Measurements from ENCODE around the gene RAB44. TPM values are rescaled to one million over a fixed set of nuclear protein-coding genes. Genes with fewer than 3 reads are reported as not detected.

The RAB44 gene
- total and polyA plus RNA-seq, 4 experiments from 2014 or later, result not detected

- no peaks in the 10 kb centered on the region for H3K27me3 ChIP-seq (ENCODE audit: insufficient read depth, low read length)
- Mint-ChIP-seq H3K9me3 (peaks cover 0 to 18% (median 5%) of the 10 kb centered on the region in 8 donors), H3K4me1 (peaks cover 45 to 68% (median 57%) of the 10 kb centered on the region in 4 donors), H3K4me3 (peak overlapping the region in 1 of 8 donors; percentile 13), H3K36me3 (peaks cover 0 to 8% of the 10 kb centered on the region in 2 donors), H3K27ac (peak overlapping the region; percentile 4 to 97 (median 85)), H3K27me3 (no peaks in the 10 kb centered on the region)
- no peaks in the 10 kb centered on the region for H3K9me3 ChIP-seq (ENCODE audit: control insufficient read depth in 1 of 2, low read length in 2 of 2)
- H3K4me1 ChIP-seq (ENCODE audit: insufficient read depth, low read length), result peaks cover 63% of the 10 kb centered on the region
- H3K36me3 ChIP-seq (ENCODE audit: insufficient read depth, low read length), result no peaks in the 10 kb centered on the region
- H3K27ac ChIP-seq (ENCODE audit: low read depth, low read length), result peak overlapping the region; percentile 45
- intact Hi-C loops (cut with micrococcal nuclease), result no loop called here
- CTCF ChIA-PET (ENCODE audit: partially characterized antibody), result interaction anchor here (0.6 to 9.0 kb wide), 10 partner anchors 8 to 357 kb away, joined by 3 to 108 read pairs (median 4); no protein-coding TSS in a partner anchor
- DNase-seq, result no peak
- no peak overlapping the region for H3K4me3 ChIP-seq (ENCODE audit: low read length in 2 of 2)
- POLR2A ChIA-PET (ENCODE audit: partially characterized antibody), result interaction anchor here (0.7 to 1.3 kb wide), 2 partner anchors 9 to 74 kb away, joined by 3 read pairs; partner anchors contain the start of gene CDKN1A
Measured at GRCh38 chr6:36752886-36753506, 55.4 kb downstream of the RAB44 start.

GRCh38 chr6:36753671-36754405, 56.2 kb downstream of the RAB44 start:
- intact Hi-C loops (cut with micrococcal nuclease), result no loop called here
- no peaks in the 10 kb centered on the region for H3K27me3 ChIP-seq (ENCODE audit: insufficient read depth, low read length)
- Mint-ChIP-seq H3K4me1 (peaks cover 50 to 76% (median 62%) of the 10 kb centered on the region in 4 donors), H3K27ac (peak overlapping the region; percentile 85 to 98 (median 95)), H3K4me3 (peak overlapping the region in 4 of 8 donors; percentile 9 to 50 (median 47)), H3K9me3 (peaks cover 0 to 13% (median 2%) of the 10 kb centered on the region in 8 donors), H3K36me3 (peaks cover 0 to 8% of the 10 kb centered on the region in 2 donors), H3K27me3 (no peaks in the 10 kb centered on the region)
- H3K36me3 ChIP-seq (ENCODE audit: insufficient read depth, low read length), result no peaks in the 10 kb centered on the region
- peak overlapping the region; percentile 76 for H3K27ac ChIP-seq (ENCODE audit: low read depth, low read length)
- no peaks in the 10 kb centered on the region for H3K9me3 ChIP-seq (ENCODE audit: control insufficient read depth in 1 of 2, low read length in 2 of 2)
- no peak for DNase-seq
- H3K4me1 ChIP-seq (ENCODE audit: insufficient read depth, low read length), result peaks cover 67% of the 10 kb centered on the region
- H3K4me3 ChIP-seq (ENCODE audit: low read length in 2 of 2), result no peak overlapping the region
- ChIA-PET CTCF (ENCODE audit: partially characterized antibody) (interaction anchor here (0.9 to 9.0 kb wide), 8 partner anchors 8 to 139 kb away, joined by 3 to 108 read pairs (median 7); no protein-coding TSS in a partner anchor), POLR2A (ENCODE audit: partially characterized antibody) (interaction anchor here (1.3 to 2.6 kb wide), 3 partner anchors 16 to 75 kb away, joined by 3 to 7 read pairs (median 4); partner anchors contain the start of gene CDKN1A)

- intact Hi-C loops (cut with micrococcal nuclease), result loop anchor here (5.0 kb wide), 2 partner anchors 33 to 313 kb away; partner anchors contain the start of genes KCTD20 and PXT1
- Histone ChIP-seq H3K36me3 (ENCODE audit: insufficient read depth, low read length) (no peaks in the 10 kb centered on the region), H3K27me3 (ENCODE audit: insufficient read depth, low read length) (no peaks in the 10 kb centered on the region), H3K4me3 (ENCODE audit: low read length in 2 of 2) (no peak overlapping the region), H3K27ac (ENCODE audit: low read depth, low read length) (peak overlapping the region; percentile 76), H3K9me3 (ENCODE audit: control insufficient read depth in 1 of 2, low read length in 2 of 2) (no peaks in the 10 kb centered on the region), H3K4me1 (ENCODE audit: insufficient read depth, low read length) (peaks cover 69% of the 10 kb centered on the region)
- Mint-ChIP-seq H3K4me1 (peaks cover 52 to 83% (median 67%) of the 10 kb centered on the region in 4 donors), H3K9me3 (peaks cover 0 to 6% (median 0%) of the 10 kb centered on the region in 8 donors), H3K27me3 (no peaks in the 10 kb centered on the region), H3K27ac (peak overlapping the region; percentile 89 to 98 (median 97)), H3K36me3 (no peaks in the 10 kb centered on the region), H3K4me3 (peak overlapping the region in 7 of 8 donors; percentile 65 to 85 (median 77))
- DNase-seq, result no peak
- ChIA-PET POLR2A (ENCODE audit: partially characterized antibody) (interaction anchor here (0.9 to 2.6 kb wide), 6 partner anchors 14 to 146 kb away, joined by 3 to 7 read pairs (median 4); partner anchors contain the start of gene CDKN1A), CTCF (ENCODE audit: partially characterized antibody) (interaction anchor here (1.0 to 9.0 kb wide), 9 partner anchors 9 to 139 kb away, joined by 3 to 108 read pairs (median 6); no protein-coding TSS in a partner anchor)
Measured at GRCh38 chr6:36754582-36755434, 57.2 kb downstream of the RAB44 start.

GRCh38 chr6:36755435-36756348, 58.1 kb downstream of the RAB44 start:
- ChIA-PET POLR2A (ENCODE audit: partially characterized antibody) (interaction anchor here (0.5 to 2.6 kb wide), 8 partner anchors 13 to 306 kb away, joined by 3 to 7 read pairs (median 4); partner anchors contain the start of gene CDKN1A), CTCF (ENCODE audit: partially characterized antibody) (interaction anchor here (1.0 to 9.0 kb wide), 9 partner anchors 10 to 140 kb away, joined by 3 to 108 read pairs (median 6); no protein-coding TSS in a partner anchor)
- intact Hi-C loops (cut with micrococcal nuclease), result loop anchor here (5.0 kb wide), 2 partner anchors 33 to 313 kb away; partner anchors contain the start of genes KCTD20 and PXT1
- Mint-ChIP-seq H3K36me3 (no peaks in the 10 kb centered on the region), H3K27me3 (no peaks in the 10 kb centered on the region), H3K27ac (peak overlapping the region; percentile 89 to 98 (median 97)), H3K9me3 (no peaks in the 10 kb centered on the region), H3K4me3 (peak overlapping the region; percentile 37 to 85 (median 76)), H3K4me1 (peaks cover 52 to 83% (median 67%) of the 10 kb centered on the region in 4 donors)
- Histone ChIP-seq H3K36me3 (ENCODE audit: insufficient read depth, low read length) (no peaks in the 10 kb centered on the region), H3K4me1 (ENCODE audit: insufficient read depth, low read length) (peaks cover 69% of the 10 kb centered on the region), H3K4me3 (ENCODE audit: low read length in 2 of 2) (peak overlapping the region in 1 of 2 donors; percentile 0), H3K27ac (ENCODE audit: low read depth, low read length) (peak overlapping the region; percentile 76), H3K9me3 (ENCODE audit: control insufficient read depth in 1 of 2, low read length in 2 of 2) (no peaks in the 10 kb centered on the region), H3K27me3 (ENCODE audit: insufficient read depth, low read length) (no peaks in the 10 kb centered on the region)
- peak; percentile 76 to 97 (median 79) for DNase-seq

GRCh38 chr6:36756786-36757185, 59.2 kb downstream of the RAB44 start:
- Mint-ChIP-seq H3K4me1 (peaks cover 49 to 75% (median 62%) of the 10 kb centered on the region in 4 donors), H3K27ac (peak overlapping the region; percentile 89 to 98 (median 97)), H3K9me3 (no peaks in the 10 kb centered on the region), H3K36me3 (no peaks in the 10 kb centered on the region), H3K4me3 (peak overlapping the region in 7 of 8 donors; percentile 45 to 85 (median 77)), H3K27me3 (no peaks in the 10 kb centered on the region)
- peak overlapping the region; percentile 76 for H3K27ac ChIP-seq (ENCODE audit: low read depth, low read length)
- intact Hi-C loops (cut with micrococcal nuclease), result loop anchor here (5.0 kb wide), 2 partner anchors 34 to 314 kb away; partner anchors contain the start of genes KCTD20 and PXT1
- no peak for DNase-seq
- no peaks in the 10 kb centered on the region for H3K36me3 ChIP-seq (ENCODE audit: insufficient read depth, low read length)
- ChIA-PET POLR2A (ENCODE audit: partially characterized antibody) (interaction anchor here (1.9 kb wide), 1 partner anchor 77 kb away, joined by 6 read pairs; no protein-coding TSS in a partner anchor), CTCF (ENCODE audit: partially characterized antibody) (interaction anchor here (3.1 to 16.6 kb wide), 3 partner anchors 11 to 141 kb away, joined by 14 to 230 read pairs (median 108); no protein-coding TSS in a partner anchor)
- H3K27me3 ChIP-seq (ENCODE audit: insufficient read depth, low read length), result no peaks in the 10 kb centered on the region
- H3K4me3 ChIP-seq (ENCODE audit: low read length in 2 of 2), result no peak overlapping the region
- H3K9me3 ChIP-seq (ENCODE audit: control insufficient read depth in 1 of 2, low read length in 2 of 2), result no peaks in the 10 kb centered on the region
- peaks cover 68% of the 10 kb centered on the region for H3K4me1 ChIP-seq (ENCODE audit: insufficient read depth, low read length)

Data from CD4-positive, alpha-beta memory T cell (primary cell).